Panc1 (cell line): ENCODE results near the gene GRID2. TPM values are rescaled to one million over a fixed set of nuclear protein-coding genes. Genes with fewer than 3 reads are reported as not detected.

ENCODE experiments used
- ATAC-seq: fragments of 200-7000 bp; cut with Tn5 transposase; 2 replicates; pipeline ENCODE4 v1.9.1; 2020; ENCODE audit warnings: mild to moderate bottlenecking, moderate library complexity
- BruUV-seq: library from RNA; stranded (reverse); fragments of 400-500 nt; replicated peaks from 2 replicates; lab custom pipeline; 2021; lab: Mats Ljungman, UMichigan
- CTCF ChIA-PET: fragments of 300-600 bp; sonication (Branson Sonifier 250); formaldehyde crosslinking; loops from one replicate; lab custom pipeline; 2022; ENCODE audit warnings: antibody characterized with exemption; lab: Charles Lee
- POLR2A ChIA-PET: fragments of 300-600 bp; sonication (Branson Sonifier 250); formaldehyde crosslinking; loops from one replicate; lab custom pipeline; 2022; ENCODE audit warnings: antibody characterized with exemption; lab: Charles Lee
- DNase-seq: peaks from one replicate; pipeline ENCODE4 v3.0.0-alpha.2; 2010; ENCODE audit warnings: low read depth, low spot score
- H3K27ac ChIP-seq: 2 replicates; pipeline ENCODE4 v1.5.1; 2011; ENCODE audit warnings: mild to moderate bottlenecking, low read length, inconsistent platforms
- H3K27me3 ChIP-seq: fragments of 200-500 bp; sonication (Bioruptor generic); 2 replicates; pipeline ENCODE4 v1.6.0; 2014; ENCODE audit warnings: low read length, inconsistent platforms; ENCODE audit not compliant: control insufficient read depth, insufficient read depth
- H3K36me3 ChIP-seq: fragments of 200-500 bp; sonication (Bioruptor generic); 2 replicates; pipeline ENCODE4 v1.5.1; 2014; ENCODE audit warnings: inconsistent platforms, mild to moderate bottlenecking, low read length, moderate library complexity; ENCODE audit not compliant: control insufficient read depth, insufficient read depth
- H3K4me1 ChIP-seq: 2 replicates; pipeline ENCODE4 v1.5.1; 2011; ENCODE audit warnings: inconsistent platforms, mild to moderate bottlenecking, low read length, moderate library complexity; ENCODE audit not compliant: control insufficient read depth, insufficient read depth
- H3K4me3 ChIP-seq, 2 experiments: 2 replicates each; pipeline ENCODE4 v1.5.1; 2011 to 2012; ENCODE audit warnings: low read depth in 2 of 2, low read length in 2 of 2, mild to moderate bottlenecking in 2 of 2, inconsistent platforms in 1 of 2, moderate library complexity in 1 of 2
- H3K9me3 ChIP-seq: fragments of 200-500 bp; sonication (Bioruptor generic); 2 replicates; pipeline ENCODE4 v1.5.1; 2014; ENCODE audit warnings: low read depth, mild to moderate bottlenecking, inconsistent platforms, low read length, moderate library complexity; ENCODE audit not compliant: control insufficient read depth, insufficient read depth
- POLR2AphosphoS5 ChIP-seq: IDR thresholded peaks from 2 replicates; pipeline ENCODE4 v1.6.1; 2012; ENCODE audit warnings: mild to moderate bottlenecking, low read depth, low read length, moderate library complexity
- SIN3A ChIP-seq: IDR thresholded peaks from 2 replicates; pipeline ENCODE4 v1.6.1; 2012; ENCODE audit warnings: low read depth, mild to moderate bottlenecking, low read length, moderate library complexity, borderline replicate concordance; ENCODE audit not compliant: insufficient read depth
- TCF7L2 ChIP-seq: IDR thresholded peaks from 2 replicates; pipeline ENCODE4 v1.6.1; 2011; ENCODE audit warnings: mild to moderate bottlenecking, low read depth, low read length, inconsistent platforms
- in situ Hi-C: cut with HindIII; loops from 2 replicates; pipeline ENCODE4 v1.10.0; 2016; ENCODE audit warnings: low sequenced_read_pairs, low pct_unique_long_range_greater_than_20kb
- intact Hi-C: fragments of 100-400 bp; cut with micrococcal nuclease; formaldehyde crosslinking; loops from one replicate; pipeline ENCODE4 v1.10.0; 2022; ENCODE audit not compliant: unreplicated experiment
- total RNA-seq: library from RNA; stranded (reverse); gene quantifications from one replicate; pipeline ENCODE4 v1.2.1, GENCODE V29; 2021; ENCODE audit not compliant: unreplicated experiment
- TF ChIP-seq, protein P1 (sequence below), 2 experiments: IDR thresholded peaks; 2 replicates each; pipeline ENCODE4 v1.6.1; 2011 to 2012; ENCODE audit warnings: low read depth in 2 of 2, control low read depth in 1 of 2, low read length in 1 of 2, mild to moderate bottlenecking in 1 of 2, moderate library complexity in 1 of 2; ENCODE audit not compliant: insufficient read depth in 1 of 2
- TF ChIP-seq, protein P2 (sequence below): fragments of 450-650 bp; IDR thresholded peaks from 2 replicates; pipeline ENCODE4 v1.5.1; 2017; ENCODE audit warnings: mild to moderate bottlenecking

Gene GRID2
- total RNA-seq, 1 experiment from 2014 or later: 0.08 TPM

DNA sequence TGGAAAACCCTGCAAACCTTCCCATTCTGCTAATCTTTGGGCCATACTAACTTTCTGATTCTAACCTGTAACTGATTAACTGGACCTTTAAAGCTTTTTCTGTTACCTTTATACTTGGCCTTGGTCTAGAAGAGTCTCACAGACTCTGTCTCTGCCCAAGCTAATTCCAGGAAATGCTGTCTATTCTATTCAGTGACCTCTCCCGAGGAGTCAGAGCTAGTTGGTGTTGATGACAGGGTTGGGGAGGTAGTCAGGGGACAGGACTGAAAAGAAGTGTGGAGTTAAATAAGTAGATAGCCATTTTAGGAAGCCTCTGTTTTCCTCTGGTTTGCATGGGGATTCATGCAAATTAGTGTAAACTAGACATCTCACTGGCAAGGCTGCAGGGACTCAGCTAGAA, 429.5 kb downstream of the GRID2 start:
- in situ Hi-C loops: no loop called here
- no peak overlapping the region for H3K27ac ChIP-seq
- intact Hi-C loops: no loop called here
- no peaks in the 10 kb centered on the region for H3K36me3 ChIP-seq
- no peak for TF ChIP-seq POLR2AphosphoS5
- TF ChIP-seq, protein P1, sequence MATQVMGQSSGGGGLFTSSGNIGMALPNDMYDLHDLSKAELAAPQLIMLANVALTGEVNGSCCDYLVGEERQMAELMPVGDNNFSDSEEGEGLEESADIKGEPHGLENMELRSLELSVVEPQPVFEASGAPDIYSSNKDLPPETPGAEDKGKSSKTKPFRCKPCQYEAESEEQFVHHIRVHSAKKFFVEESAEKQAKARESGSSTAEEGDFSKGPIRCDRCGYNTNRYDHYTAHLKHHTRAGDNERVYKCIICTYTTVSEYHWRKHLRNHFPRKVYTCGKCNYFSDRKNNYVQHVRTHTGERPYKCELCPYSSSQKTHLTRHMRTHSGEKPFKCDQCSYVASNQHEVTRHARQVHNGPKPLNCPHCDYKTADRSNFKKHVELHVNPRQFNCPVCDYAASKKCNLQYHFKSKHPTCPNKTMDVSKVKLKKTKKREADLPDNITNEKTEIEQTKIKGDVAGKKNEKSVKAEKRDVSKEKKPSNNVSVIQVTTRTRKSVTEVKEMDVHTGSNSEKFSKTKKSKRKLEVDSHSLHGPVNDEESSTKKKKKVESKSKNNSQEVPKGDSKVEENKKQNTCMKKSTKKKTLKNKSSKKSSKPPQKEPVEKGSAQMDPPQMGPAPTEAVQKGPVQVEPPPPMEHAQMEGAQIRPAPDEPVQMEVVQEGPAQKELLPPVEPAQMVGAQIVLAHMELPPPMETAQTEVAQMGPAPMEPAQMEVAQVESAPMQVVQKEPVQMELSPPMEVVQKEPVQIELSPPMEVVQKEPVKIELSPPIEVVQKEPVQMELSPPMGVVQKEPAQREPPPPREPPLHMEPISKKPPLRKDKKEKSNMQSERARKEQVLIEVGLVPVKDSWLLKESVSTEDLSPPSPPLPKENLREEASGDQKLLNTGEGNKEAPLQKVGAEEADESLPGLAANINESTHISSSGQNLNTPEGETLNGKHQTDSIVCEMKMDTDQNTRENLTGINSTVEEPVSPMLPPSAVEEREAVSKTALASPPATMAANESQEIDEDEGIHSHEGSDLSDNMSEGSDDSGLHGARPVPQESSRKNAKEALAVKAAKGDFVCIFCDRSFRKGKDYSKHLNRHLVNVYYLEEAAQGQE (IDR thresholded peaks at IDR 0.05; ENCODE audit: insufficient read depth in 1 of 2, low read depth in 2 of 2, low read length in 1 of 2): no peak
- TF ChIP-seq, protein P2, sequence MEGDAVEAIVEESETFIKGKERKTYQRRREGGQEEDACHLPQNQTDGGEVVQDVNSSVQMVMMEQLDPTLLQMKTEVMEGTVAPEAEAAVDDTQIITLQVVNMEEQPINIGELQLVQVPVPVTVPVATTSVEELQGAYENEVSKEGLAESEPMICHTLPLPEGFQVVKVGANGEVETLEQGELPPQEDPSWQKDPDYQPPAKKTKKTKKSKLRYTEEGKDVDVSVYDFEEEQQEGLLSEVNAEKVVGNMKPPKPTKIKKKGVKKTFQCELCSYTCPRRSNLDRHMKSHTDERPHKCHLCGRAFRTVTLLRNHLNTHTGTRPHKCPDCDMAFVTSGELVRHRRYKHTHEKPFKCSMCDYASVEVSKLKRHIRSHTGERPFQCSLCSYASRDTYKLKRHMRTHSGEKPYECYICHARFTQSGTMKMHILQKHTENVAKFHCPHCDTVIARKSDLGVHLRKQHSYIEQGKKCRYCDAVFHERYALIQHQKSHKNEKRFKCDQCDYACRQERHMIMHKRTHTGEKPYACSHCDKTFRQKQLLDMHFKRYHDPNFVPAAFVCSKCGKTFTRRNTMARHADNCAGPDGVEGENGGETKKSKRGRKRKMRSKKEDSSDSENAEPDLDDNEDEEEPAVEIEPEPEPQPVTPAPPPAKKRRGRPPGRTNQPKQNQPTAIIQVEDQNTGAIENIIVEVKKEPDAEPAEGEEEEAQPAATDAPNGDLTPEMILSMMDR: no peak
- TF ChIP-seq TCF7L2: no peak
- TF ChIP-seq SIN3A: no peak
- BruUV-seq: no TSS peak
- no peaks in the 10 kb centered on the region for H3K9me3 ChIP-seq
- ChIA-PET CTCF (no interaction called here), POLR2A (no interaction called here)
- H3K4me3 ChIP-seq: no peak overlapping the region
- no peaks in the 10 kb centered on the region for H3K4me1 ChIP-seq
- no peak for DNase-seq
- no peaks in the 10 kb centered on the region for H3K27me3 ChIP-seq
- ATAC-seq: no peak

DNA sequence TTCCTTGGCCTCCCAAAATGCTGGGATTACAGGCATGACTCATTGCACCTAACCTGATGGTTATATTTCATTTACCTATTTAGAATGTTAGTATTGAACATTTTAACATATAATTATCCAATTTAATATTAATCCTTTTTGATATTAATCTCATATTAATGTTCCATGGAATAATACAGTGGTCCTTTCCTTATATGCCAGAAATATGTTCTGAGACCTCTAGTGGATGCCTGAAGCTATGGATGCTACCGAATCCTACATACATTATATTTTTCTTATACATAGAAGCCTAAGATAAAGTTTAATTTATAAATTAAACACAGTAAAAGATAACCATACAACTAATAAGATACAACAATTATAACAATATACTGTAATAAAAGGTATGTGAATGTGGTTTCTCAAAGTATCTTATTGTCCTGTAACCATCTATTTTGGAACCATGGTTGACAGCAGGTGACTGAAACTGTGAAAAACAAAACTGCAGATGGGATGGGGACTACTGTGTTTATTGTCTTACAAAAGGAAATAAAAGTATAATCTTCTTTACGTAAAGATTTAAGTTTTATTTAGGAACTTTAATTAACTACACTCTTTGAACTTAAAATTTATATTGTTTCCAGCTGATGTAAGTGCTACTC, 431.4 kb downstream of the GRID2 start:
- no peak for TF ChIP-seq POLR2AphosphoS5
- no peak for TF ChIP-seq TCF7L2
- TF ChIP-seq, protein P2: no peak
- TF ChIP-seq, protein P1 (IDR thresholded peaks at IDR 0.05; ENCODE audit: insufficient read depth in 1 of 2, low read depth in 2 of 2, low read length in 1 of 2): no peak
- no peak for TF ChIP-seq SIN3A
- ChIA-PET POLR2A (no interaction called here), CTCF (no interaction called here)
- Histone ChIP-seq H3K9me3 (no peaks in the 10 kb centered on the region), H3K4me1 (no peaks in the 10 kb centered on the region), H3K27ac (no peak overlapping the region), H3K27me3 (no peaks in the 10 kb centered on the region), H3K36me3 (no peaks in the 10 kb centered on the region), H3K4me3 (no peak overlapping the region)
- intact Hi-C loops: no loop called here
- no peak for ATAC-seq
- no TSS peak for BruUV-seq
- in situ Hi-C loops: no loop called here
- DNase-seq: no peak
